Kidney (tissue), 14 donors: Measurements from ENCODE around the gene TCP11L2. TPM values are rescaled to one million over a fixed set of nuclear protein-coding genes. Genes with fewer than 3 reads are reported as not detected.

Source experiments
- DNase-seq, 5 donors: peaks; one replicate each; pipeline ENCODE4 v3.0.0-alpha.2; 2013 to 2020
- FAIRE-seq: peaks from 2 replicates; lab custom pipeline; 2012; peaks lifted over from hg19 to GRCh38; lab: Jason Lieb, UNC
- H3K27ac ChIP-seq, 2 donors: one replicate each; pipeline ENCODE4 v1.7.0; 2013; ENCODE audit warnings: low read depth in 2 of 2, low read length in 2 of 2, inconsistent platforms in 1 of 2
- H3K27me3 ChIP-seq: one replicate; pipeline ENCODE4 v1.7.1; 2013; ENCODE audit warnings: low read length, inconsistent platforms; ENCODE audit not compliant: control insufficient read depth, insufficient read depth
- H3K36me3 ChIP-seq, 3 donors: one replicate each; pipeline versions ENCODE4 v1.7.0 to v1.7.1; 2013; ENCODE audit warnings: low read length in 3 of 3, control low read depth in 1 of 3, inconsistent platforms in 1 of 3; ENCODE audit not compliant: insufficient read depth in 3 of 3, control insufficient read depth in 2 of 3
- H3K4me1 ChIP-seq, 3 donors: one replicate each; pipeline versions ENCODE4 v1.7.0 to v1.7.1; 2013; ENCODE audit warnings: low read length in 3 of 3, inconsistent platforms in 1 of 3, low read depth in 1 of 3; ENCODE audit not compliant: control insufficient read depth in 2 of 3, insufficient read depth in 2 of 3
- H3K4me3 ChIP-seq, 3 donors: one replicate each; pipeline versions ENCODE4 v1.7.0 to v1.8.1; 2013; ENCODE audit warnings: low read length in 3 of 3, control low read depth in 1 of 3, inconsistent platforms in 1 of 3
- H3K9ac ChIP-seq, 3 donors: one replicate each; pipeline versions ENCODE4 v1.7.0 to v1.7.1; 2013; ENCODE audit warnings: low read length in 3 of 3, control low read depth in 1 of 3, inconsistent platforms in 1 of 3
- H3K9me3 ChIP-seq, 3 donors: one replicate each; pipeline versions ENCODE4 v1.7.0 to v1.7.1; 2013; ENCODE audit warnings: low read length in 3 of 3, control low read depth in 1 of 3, inconsistent platforms in 1 of 3; ENCODE audit not compliant: control insufficient read depth in 2 of 3, insufficient read depth in 1 of 3
- CTCF ChIP-seq: IDR thresholded peaks from 3 replicates; pipeline ENCODE4 v1.5.1; 2012; ENCODE audit warnings: mild to moderate bottlenecking, moderate library complexity, borderline replicate concordance; ENCODE audit not compliant: insufficient read depth; ENCODE audit errors: extremely low read depth
- intact Hi-C: fragments of 100-400 bp; cut with DNase I; formaldehyde crosslinking; loops from one replicate; pipeline ENCODE4 v1.11.1; 2022
- polyA plus RNA-seq: library from polyadenylated mRNA; stranded (reverse); fragments of 350-450 nt; fragmentation: Illumina TruSeq; extraction: RNeasy Lipid Tissue Mini Kit (QIAGEN cat#74804); gene quantifications from one replicate; pipeline ENCODE4 v1.2.3, GENCODE V29; 2014; ENCODE audit warnings: low read depth, low replicate concordance; ENCODE audit not compliant: insufficient read depth
- total RNA-seq: library from RNA; stranded (reverse); fragmentation: NEBNext Ultra II Directional; extraction: Animal tissue kit (Norgen Biotek cat#: 25700); gene quantifications from one replicate; pipeline ENCODE4 v1.2.1, GENCODE V29; 2021
- donor health status: control.
- donor health status: control.
- donor health status: control.
- donor health status: control.
- donor health status: control.
- donor health status: DM: yes; HTN: yes; CAD: no.
- donor health status: Normal renal cell carcinoma (clear cell type).

The TCP11L2 gene
- total and polyA plus RNA-seq, 2 donors from 2014 or later: 2.3 to 34.5 TPM

GRCh38 chr12:106392759-106393158, 90.2 kb downstream of the TCP11L2 start:
- H3K27me3 ChIP-seq: no peaks in the 10 kb centered on the region

More at GRCh38 chr12:106392759-106393158, 90.2 kb downstream of the TCP11L2 start:
- H3K36me3 ChIP-seq: peaks cover 0 to 13% (median 2%) of the 10 kb centered on the region in 3 donors
- DNase-seq (no peak), FAIRE-seq (no peak)
- H3K9me3 ChIP-seq: no peaks in the 10 kb centered on the region
- no peak overlapping the region for H3K4me3 ChIP-seq
- H3K9ac ChIP-seq: no peak overlapping the region
- intact Hi-C loops: no loop called here
- no peak for TF ChIP-seq CTCF
- H3K27ac ChIP-seq: no peak overlapping the region
- no peaks in the 10 kb centered on the region for H3K4me1 ChIP-seq

Other genes starting within 250 kb of the TCP11L2 start
- gene NUAK1, start 163.8 kb upstream of the TCP11L2 start, total RNA-seq: 28.8 TPM
- gene NUAK1, start 163.8 kb upstream of the TCP11L2 start, polyA plus RNA-seq: 2.9 TPM
- gene CKAP4, start 54.7 kb upstream of the TCP11L2 start, total RNA-seq: 43.0 TPM
- gene CKAP4, start 54.7 kb upstream of the TCP11L2 start, polyA plus RNA-seq: 29.2 TPM
- gene POLR3B, start 55.0 kb downstream of the TCP11L2 start, total RNA-seq: 9.7 TPM
- 5.2 TPM for gene POLR3B, start 55.0 kb downstream of the TCP11L2 start, polyA plus RNA-seq